Fibroblast of peridontal ligament (primary cell): ENCODE data around the gene PSMG2.

Experiments
- DNase-seq: peaks from one replicate; pipeline ENCODE4 v3.0.0-alpha.2; 2010; ENCODE audit errors: extremely low read depth

The PSMG2 gene

GRCh38 chr18:12765586-12765985, 62.7 kb downstream of the PSMG2 start:
- DNase-seq, result no peak

- no peak for DNase-seq
Measured at GRCh38 chr18:12766986-12767433, 64.2 kb downstream of the PSMG2 start.

GRCh38 chr18:12767580-12768155, 64.8 kb downstream of the PSMG2 start:
- no peak for DNase-seq

GRCh38 chr18:12768625-12769024, 65.8 kb downstream of the PSMG2 start:
- DNase-seq, result peak; percentile 24

- DNase-seq, result no peak
Measured at GRCh38 chr18:12769136-12769535, 66.3 kb downstream of the PSMG2 start.

GRCh38 chr18:12769644-12770440, 67.0 kb downstream of the PSMG2 start:
- no peak for DNase-seq

- DNase-seq, result no peak
Measured at GRCh38 chr18:12770469-12771219, 67.8 kb downstream of the PSMG2 start.

- no peak for DNase-seq
Measured at GRCh38 chr18:12772111-12772510, 69.3 kb downstream of the PSMG2 start.

- DNase-seq, result no peak
Measured at GRCh38 chr18:12773369-12773768, 70.5 kb downstream of the PSMG2 start.

- DNase-seq, result no peak
Measured at GRCh38 chr18:12774982-12775381, 72.1 kb downstream of the PSMG2 start.
